Suppressor macrophage treated with lipopolysaccharide for 4 hours (primary cell): ENCODE measurements around the gene GTF2A1.
"Not testable (repeated sequence)": the region's sequence is repeated elsewhere in the genome, so short reads cannot be mapped to it uniquely, and the experiment has no call there.

Experiments used
- DNase-seq: peaks from one replicate; pipeline ENCODE4 v3.0.0-alpha.2; 2020

The GTF2A1 gene

DNA sequence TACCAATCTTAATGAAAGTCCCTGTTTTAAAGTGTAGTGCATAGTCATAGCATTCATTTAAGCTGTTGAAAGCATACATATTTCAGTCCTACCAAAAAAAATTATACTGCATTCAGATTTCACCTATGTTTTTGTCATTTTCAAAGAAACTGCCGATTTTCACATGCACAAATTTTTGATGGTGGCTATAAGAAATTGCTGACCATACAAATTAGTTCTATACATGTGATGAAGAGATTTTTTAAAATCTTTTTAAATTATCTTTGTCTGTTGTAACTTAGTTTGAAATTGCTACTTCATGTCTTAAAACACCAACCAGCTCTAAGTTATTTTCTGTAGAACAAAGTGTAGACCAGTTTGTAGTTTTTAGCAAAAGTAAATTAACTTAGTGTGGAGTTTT lies 3.5 kb upstream of the GTF2A1 start:
- no peak for DNase-seq

- DNase-seq = not testable (repeated sequence)
Observed at GRCh38 chr14:81223788-81224187, 3.0 kb upstream of the GTF2A1 start.

DNA sequence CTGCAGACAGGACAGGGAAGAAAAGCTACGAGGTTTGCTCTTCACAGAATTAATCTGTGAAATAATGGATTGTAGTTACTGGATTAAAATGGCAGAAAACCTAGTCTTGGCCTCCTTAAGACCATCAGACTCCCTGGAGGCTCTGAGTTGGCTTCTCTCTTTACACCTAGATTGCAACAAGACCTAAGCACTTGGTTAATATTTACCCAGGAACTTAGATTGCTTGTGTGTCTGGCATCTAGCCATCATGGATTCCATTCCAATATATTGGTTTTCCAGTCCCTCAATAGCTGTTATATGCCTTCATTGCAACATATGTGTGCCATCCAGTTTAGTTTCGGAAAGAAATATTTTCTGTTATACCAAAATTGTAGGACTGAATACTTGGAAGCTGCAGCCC lies 1.9 kb upstream of the GTF2A1 start:
- DNase-seq = no peak

- DNase-seq = no peak
Observed at GRCh38 chr14:81222126-81222525, 1.4 kb upstream of the GTF2A1 start.

GRCh38 chr14:81221579-81222102 lies 882 bp upstream of the GTF2A1 start:
- DNase-seq = no peak

GRCh38 chr14:81220580-81220829 lies 254 bp downstream of the GTF2A1 start:
- DNase-seq = no peak

DNA sequence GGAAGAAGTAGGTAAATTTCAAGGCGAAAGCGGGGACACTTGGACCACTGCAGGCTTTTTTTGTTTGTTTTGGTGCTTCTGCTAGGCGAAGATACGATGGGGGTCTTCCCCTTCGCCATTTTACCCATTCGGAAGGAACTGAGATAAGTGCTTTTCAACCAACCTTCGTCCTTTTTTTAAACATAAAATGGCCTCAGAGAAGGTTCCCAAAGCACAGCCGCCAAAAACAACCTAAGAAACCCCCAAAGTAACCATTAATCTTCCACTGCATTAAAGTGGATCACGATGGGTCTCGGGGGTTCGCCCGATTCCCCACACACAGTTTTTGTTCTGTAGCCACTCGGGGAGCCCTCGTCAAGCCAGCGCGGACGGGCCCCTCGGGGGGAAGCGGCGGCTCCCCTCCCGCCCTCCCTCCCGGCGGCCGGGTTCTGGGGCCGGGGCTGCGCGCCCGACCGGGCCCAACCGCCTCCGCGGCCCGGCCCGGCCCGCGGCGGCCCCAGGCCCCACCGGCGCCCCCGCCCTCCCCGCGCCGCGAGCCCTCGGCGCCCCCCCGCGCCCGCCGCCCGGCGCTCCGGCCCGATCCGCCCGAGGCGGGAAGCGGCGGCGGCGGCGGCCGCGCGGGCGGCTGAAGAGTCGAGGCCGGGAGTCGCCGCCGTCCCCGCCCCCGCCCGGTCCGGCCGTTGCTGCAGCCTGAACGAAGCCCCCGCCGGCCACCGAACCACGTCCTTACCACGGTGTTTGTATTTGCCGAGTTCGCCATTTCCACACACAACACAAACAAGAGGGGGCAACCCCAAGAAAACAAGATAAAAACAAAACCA lies 790 bp downstream of the GTF2A1 start:
- DNase-seq = peak; percentile 65

DNA sequence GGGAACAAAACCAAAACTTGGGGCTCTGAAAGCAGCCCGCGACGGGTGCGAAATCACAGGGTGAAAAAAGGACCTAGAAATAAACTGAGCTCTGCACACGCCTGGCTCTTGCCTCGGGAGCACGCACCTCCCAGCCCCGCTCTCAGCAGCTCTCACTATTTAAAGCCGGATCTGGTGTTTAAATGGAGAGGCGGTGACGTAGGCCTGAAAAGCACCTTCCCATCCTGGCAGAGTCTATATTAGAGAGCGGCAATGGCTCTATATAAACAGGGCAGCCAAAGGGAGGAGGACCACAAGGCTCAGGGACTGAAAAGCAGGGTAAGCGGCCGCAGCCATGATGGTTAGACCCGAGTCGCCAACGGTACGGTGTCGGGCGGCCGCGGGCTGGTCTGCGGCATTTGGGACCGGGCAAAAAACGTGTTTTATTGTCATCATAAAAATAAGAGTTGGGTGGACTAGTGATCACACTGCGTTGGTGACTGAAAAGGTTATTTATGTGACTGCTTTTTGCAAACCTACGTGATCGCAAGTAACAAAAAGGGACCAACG lies 1.5 kb downstream of the GTF2A1 start:
- peak; percentile 95 for DNase-seq

DNA sequence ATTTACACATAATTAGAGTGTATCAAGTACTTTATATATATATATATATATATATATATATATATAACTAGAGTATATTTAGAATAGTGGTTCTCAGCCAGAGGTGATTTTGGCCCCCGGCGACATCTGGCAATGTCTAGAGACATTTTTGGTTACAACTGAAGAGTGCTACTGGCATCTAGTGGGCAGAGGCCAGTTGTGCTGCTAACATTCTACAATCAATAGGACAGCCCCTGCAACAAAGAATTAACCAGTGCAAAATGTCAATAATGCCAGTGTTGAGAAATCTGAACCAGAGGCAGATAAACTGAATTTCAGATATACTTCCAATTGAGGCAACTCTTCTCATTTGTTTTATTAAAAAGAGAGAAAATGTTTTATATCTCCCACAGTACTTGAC lies 8.9 kb downstream of the GTF2A1 start:
- peak; percentile 65 for DNase-seq

GRCh38 chr14:81209167-81209836 lies 11.5 kb downstream of the GTF2A1 start:
- DNase-seq = peak; percentile 84

GRCh38 chr14:81208489-81208888 lies 12.3 kb downstream of the GTF2A1 start:
- DNase-seq = peak; percentile 26

GRCh38 chr14:81206115-81206514 lies 14.6 kb downstream of the GTF2A1 start:
- no peak for DNase-seq

GRCh38 chr14:81205639-81206038 lies 15.1 kb downstream of the GTF2A1 start:
- DNase-seq = no peak

DNA sequence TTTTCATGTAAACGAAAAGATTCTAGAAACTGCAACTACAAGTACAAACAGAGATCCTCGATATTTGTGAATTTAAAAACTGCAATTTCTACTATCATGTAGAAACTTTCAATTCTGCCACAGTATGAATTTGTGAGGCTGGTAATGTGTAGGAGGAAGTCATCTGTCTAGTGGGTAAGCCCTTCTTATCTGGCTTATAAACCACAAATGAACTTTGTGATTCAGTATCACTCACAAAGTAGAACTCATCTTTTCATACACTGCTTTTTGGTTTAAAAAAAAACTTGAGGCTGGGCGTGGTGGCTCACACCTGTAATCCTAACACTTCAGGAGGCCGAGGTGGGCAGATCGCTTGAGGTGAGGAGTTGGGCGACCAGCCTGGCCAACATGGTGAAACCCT lies 20.7 kb downstream of the GTF2A1 start:
- DNase-seq = no peak

DNA sequence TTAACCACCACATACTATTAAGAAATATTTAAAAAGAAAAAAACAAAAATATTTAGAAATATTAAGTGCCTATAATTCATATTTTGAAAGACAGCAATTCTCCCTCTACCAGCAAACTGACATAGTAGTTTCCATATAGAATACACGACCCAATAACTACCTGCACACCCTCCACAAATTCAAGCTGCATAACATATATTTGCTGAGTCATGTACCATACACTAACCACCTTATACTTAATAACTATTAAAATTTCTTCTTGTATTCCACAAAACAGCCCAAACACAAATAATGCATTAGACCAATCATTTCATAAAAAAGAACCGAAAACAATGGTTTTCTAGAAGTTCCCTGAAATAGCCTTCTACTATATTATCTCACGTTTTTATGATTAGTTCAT lies 21.7 kb downstream of the GTF2A1 start:
- no peak for DNase-seq

DNA sequence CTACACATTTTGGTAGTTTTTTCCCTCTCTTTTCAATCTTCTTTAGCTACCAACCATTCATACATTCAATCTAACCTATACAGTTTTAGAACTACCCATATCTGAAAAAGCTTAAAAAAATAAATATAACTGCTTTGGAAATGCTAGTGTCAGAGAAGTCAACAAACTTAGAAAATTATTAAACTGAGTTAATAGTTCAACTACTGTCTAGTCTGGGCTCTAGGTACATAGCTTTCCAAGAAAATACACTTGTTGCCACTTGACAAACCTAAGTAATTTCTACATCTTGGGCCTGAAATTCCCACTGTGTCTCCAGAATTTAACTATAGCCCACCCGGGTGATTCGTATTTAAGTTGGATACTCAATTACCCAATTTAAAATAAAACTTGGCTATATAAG lies 22.1 kb downstream of the GTF2A1 start:
- DNase-seq = no peak

GRCh38 chr14:81193924-81194633 lies 26.7 kb downstream of the GTF2A1 start:
- no peak for DNase-seq

- no peak for DNase-seq
Observed at GRCh38 chr14:81192594-81192993, 28.2 kb downstream of the GTF2A1 start.

- no peak for DNase-seq
Observed at GRCh38 chr14:81187832-81188522, 32.8 kb downstream of the GTF2A1 start.

GRCh38 chr14:81179631-81180030 lies 41.1 kb downstream of the GTF2A1 start:
- no peak for DNase-seq

GRCh38 chr14:81178063-81178462 lies 42.7 kb downstream of the GTF2A1 start:
- no peak for DNase-seq

DNA sequence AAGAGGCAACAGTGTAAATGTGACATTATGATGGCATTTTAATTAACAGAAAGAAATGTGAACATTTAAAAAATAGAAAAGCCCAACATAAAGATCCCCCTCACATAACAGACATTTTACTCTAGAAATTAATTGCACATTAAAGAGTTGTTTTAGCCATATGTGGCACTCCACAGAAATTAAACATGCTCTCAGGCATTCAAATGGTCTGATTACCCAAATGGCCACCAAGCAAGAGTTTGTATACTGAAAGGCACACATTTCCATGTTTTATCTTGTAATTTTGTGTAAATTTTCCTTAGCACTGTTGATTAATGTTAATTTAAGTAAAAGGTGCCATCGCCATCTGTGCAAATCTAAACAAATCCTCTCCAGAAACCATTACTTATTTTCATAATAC lies 43.5 kb downstream of the GTF2A1 start:
- DNase-seq = no peak

- peak; percentile 84 for DNase-seq
Observed at GRCh38 chr14:81176241-81176640, 44.5 kb downstream of the GTF2A1 start.
